H1 (cell line): ENCODE results near the gene CRB2. TPM values are rescaled to one million over a fixed set of nuclear protein-coding genes. Genes with fewer than 3 reads are reported as not detected.

Experiments used
- CTCF ChIA-PET: fragments of 300-600 bp; sonication (Branson Sonifier 250); formaldehyde crosslinking; loops from one replicate; lab custom pipeline; 2021; ENCODE audit not compliant: partially characterized antibody; lab: Charles Lee
- POLR2A ChIA-PET: fragments of 300-600 bp; sonication (Branson Sonifier 250); formaldehyde crosslinking; loops from one replicate; lab custom pipeline; 2021; ENCODE audit warnings: inconsistent platforms; ENCODE audit not compliant: partially characterized antibody; lab: Charles Lee
- DNase-seq, 2 experiments: peaks; one replicate each; pipeline versions ENCODE4 v3.0.0 to v3.0.0-alpha.2; 2010 to 2022; ENCODE audit warnings: low spot score in 2 of 2, low read depth in 1 of 2, mixed read lengths in 1 of 2
- FAIRE-seq: peaks from 2 replicates; lab custom pipeline; 2011; peaks lifted over from hg19 to GRCh38; lab: Jason Lieb, UNC
- H2AFZ ChIP-seq: 2 replicates; pipeline ENCODE4 v1.8.1; 2012; ENCODE audit warnings: low read length, inconsistent platforms
- H2AK5ac ChIP-seq: 2 replicates; pipeline ENCODE4 v1.6.1; 2013; ENCODE audit warnings: low read depth, low read length
- H2BK120ac ChIP-seq: replicated peaks from 2 replicates; pipeline ENCODE3; 2013; ENCODE audit warnings: low read depth, low read length, inconsistent platforms
- H2BK12ac ChIP-seq: 2 replicates; pipeline ENCODE4 v1.6.1; 2013; ENCODE audit warnings: low read depth, low read length
- H2BK15ac ChIP-seq: 2 replicates; pipeline ENCODE4 v1.6.1; 2013; ENCODE audit warnings: low read length
- H2BK20ac ChIP-seq: 2 replicates; pipeline ENCODE4 v1.6.1; 2013; ENCODE audit warnings: low read length
- H2BK5ac ChIP-seq: 2 replicates; pipeline ENCODE4 v1.6.1; 2013; ENCODE audit warnings: low read depth, low read length
- H3K14ac ChIP-seq: 2 replicates; pipeline ENCODE4 v1.6.1; 2013; ENCODE audit warnings: inconsistent platforms; ENCODE audit not compliant: insufficient read length
- H3K18ac ChIP-seq: 2 replicates; pipeline ENCODE4 v1.6.1; 2013; ENCODE audit warnings: low read length; ENCODE audit errors: extremely low read depth
- H3K23ac ChIP-seq: 2 replicates; pipeline ENCODE4 v1.6.1; 2013; ENCODE audit warnings: inconsistent platforms; ENCODE audit not compliant: insufficient read length
- H3K23me2 ChIP-seq: 2 replicates; pipeline ENCODE4 v1.6.1; 2013; ENCODE audit warnings: low read depth, low read length
- H3K27ac ChIP-seq: 2 replicates; pipeline ENCODE4 v1.6.1; 2011; ENCODE audit warnings: low read depth, low read length, inconsistent platforms
- H3K27me3 ChIP-seq, 4 experiments: replicated peaks in 1 of 4; 1 replicate in 1 of 4; 2 replicates in 3 of 4; pipeline versions ENCODE4 v1.6.1 to v1.8.1; 2011 to 2013; ENCODE audit warnings: low read length in 3 of 4, mild to moderate bottlenecking in 3 of 4, inconsistent platforms in 2 of 4, mixed read lengths in 2 of 4, moderate library complexity in 1 of 4; ENCODE audit not compliant: control insufficient read depth in 3 of 4, insufficient read depth in 3 of 4; ENCODE audit errors: extremely low read depth in 1 of 4
- H3K36me3 ChIP-seq, 4 experiments: 2 replicates each; pipeline versions ENCODE4 v1.6.1 to v1.8.1; 2011 to 2013; ENCODE audit warnings: mild to moderate bottlenecking in 4 of 4, low read length in 3 of 4, moderate library complexity in 2 of 4, control low read depth in 1 of 4, inconsistent platforms in 1 of 4; ENCODE audit not compliant: insufficient read depth in 4 of 4, control insufficient read depth in 2 of 4
- H3K4ac ChIP-seq: replicated peaks from 2 replicates; pipeline ENCODE3; 2013; ENCODE audit warnings: low read length, low read depth, mixed read lengths, inconsistent platforms; ENCODE audit not compliant: insufficient read length
- H3K4me1 ChIP-seq, 4 experiments: replicated peaks in 1 of 4; 1 replicate in 1 of 4; 2 replicates in 3 of 4; pipeline versions ENCODE4 v1.6.1 to v1.8.1; 2011 to 2013; ENCODE audit warnings: low read length in 3 of 4, inconsistent platforms in 2 of 4, mixed read lengths in 1 of 4; ENCODE audit not compliant: insufficient read depth in 4 of 4, control insufficient read depth in 3 of 4
- H3K4me2 ChIP-seq, 2 experiments: 2 replicates each; pipeline versions ENCODE4 v1.6.1 to v1.8.1; 2011 to 2013; ENCODE audit warnings: low read depth in 2 of 2, low read length in 2 of 2, control low read depth in 1 of 2, inconsistent platforms in 1 of 2, mild to moderate bottlenecking in 1 of 2; ENCODE audit not compliant: insufficient read depth in 1 of 2
- H3K4me3 ChIP-seq, 4 experiments: fragments of 200-600, 300-600 bp in 1 of 4; sonication (generic), shearing (Covaris generic), sonication (Bioruptor Twin) in 1 of 4; 2 replicates each; pipeline versions ENCODE4 v1.5.1 to v1.8.1; 2011 to 2016; ENCODE audit warnings: low read length in 4 of 4, low read depth in 3 of 4, control low read depth in 2 of 4, inconsistent platforms in 2 of 4, mild to moderate bottlenecking in 2 of 4, mixed read lengths in 1 of 4, moderate library complexity in 1 of 4; ENCODE audit not compliant: insufficient read depth in 2 of 4; ENCODE audit errors: extremely low read depth in 1 of 4
- H3K56ac ChIP-seq: replicated peaks from 2 replicates; pipeline ENCODE3; 2013; ENCODE audit warnings: low read depth, mild to moderate bottlenecking, mixed read lengths, low read length, inconsistent platforms; ENCODE audit not compliant: insufficient read length
- H3K79me1 ChIP-seq: 2 replicates; pipeline ENCODE4 v1.6.1; 2013; ENCODE audit warnings: low read depth, low read length, control low read depth
- H3K79me2 ChIP-seq, 2 experiments: 2 replicates each; pipeline versions ENCODE4 v1.6.1 to v1.8.1; 2012 to 2013; ENCODE audit warnings: low read length in 2 of 2, mild to moderate bottlenecking in 2 of 2, inconsistent platforms in 1 of 2; ENCODE audit not compliant: insufficient read depth in 2 of 2, control insufficient read depth in 1 of 2
- H3K9ac ChIP-seq, 4 experiments: replicated peaks in 1 of 4; 1 replicate in 1 of 4; 2 replicates in 3 of 4; pipeline versions ENCODE4 v1.6.1 to v1.8.1; 2011 to 2013; ENCODE audit warnings: low read depth in 3 of 4, low read length in 3 of 4, control low read depth in 2 of 4, mild to moderate bottlenecking in 2 of 4, moderate library complexity in 2 of 4, inconsistent platforms in 1 of 4; ENCODE audit errors: extremely low read depth in 1 of 4
- H3K9me3 ChIP-seq, 2 experiments: 2 replicates each; pipeline versions ENCODE4 v1.6.1 to v1.8.1; 2012 to 2013; ENCODE audit warnings: mild to moderate bottlenecking in 2 of 2, moderate library complexity in 2 of 2, control low read depth in 1 of 2, inconsistent platforms in 1 of 2, low read depth in 1 of 2, low read length in 1 of 2, mixed read lengths in 1 of 2; ENCODE audit not compliant: insufficient read depth in 2 of 2
- H4K20me1 ChIP-seq, 2 experiments: replicated peaks in 1 of 2; 2 replicates each; pipeline versions ENCODE3 to v1.8.1; 2011 to 2013; ENCODE audit warnings: inconsistent platforms in 2 of 2, low read length in 2 of 2, mild to moderate bottlenecking in 1 of 2; ENCODE audit not compliant: insufficient read depth in 2 of 2, control insufficient read depth in 1 of 2
- H4K5ac ChIP-seq: 2 replicates; pipeline ENCODE4 v1.6.1; 2013; ENCODE audit warnings: low read length, low read depth, mixed read lengths, inconsistent platforms; ENCODE audit not compliant: insufficient read length
- H4K8ac ChIP-seq: 2 replicates; pipeline ENCODE4 v1.8.0; 2013; ENCODE audit warnings: mild to moderate bottlenecking, moderate library complexity, low read length, inconsistent platforms; ENCODE audit not compliant: insufficient read depth; ENCODE audit errors: extremely low read depth
- H4K91ac ChIP-seq: replicated peaks from 2 replicates; pipeline ENCODE3; 2013; ENCODE audit warnings: low read length, mixed read lengths, inconsistent platforms; ENCODE audit not compliant: insufficient read length
- POU5F1 ChIP-seq: IDR thresholded peaks from 2 replicates; pipeline ENCODE4 v1.6.1; 2011; ENCODE audit warnings: low read depth, mild to moderate bottlenecking, low read length, moderate library complexity
- SIRT6 ChIP-seq: IDR thresholded peaks from one replicate; pipeline ENCODE4 v1.7.1; 2012; ENCODE audit warnings: low read length, inconsistent platforms
- WGBS, 2 experiments: shearing (Covaris generic) in 1 of 2; methylation state at CpG; one replicate each; pipeline versions ENCODE4 v1.1.6 to v1.1.7; 2013 to 2015; ENCODE audit warnings: low lambda C conversion rate in 2 of 2, mixed read lengths in 2 of 2, inconsistent platforms in 1 of 2, low coverage in 1 of 2, missing lambda C conversion rate in 1 of 2; ENCODE audit not compliant: insufficient replicate concordance in 2 of 2, insufficient coverage in 1 of 2, insufficient read length in 1 of 2; ENCODE audit errors: extremely low coverage in 1 of 2, missing lambda C conversion rate in 1 of 2; 5-methylcytosine and 5-hydroxymethylcytosine counted together
- polyA plus RNA-seq, 7 experiments: library from polyadenylated mRNA; depleted of rRNA in 3 of 7; stranded (reverse) in 5 of 7; unstranded in 2 of 7; fragments of >200 nt in 5 of 7; fragments of 200-250 nt in 2 of 7; gene quantifications; 1 replicate in 5 of 7; 2 replicates in 1 of 7; 4 replicates in 1 of 7; pipeline versions ENCODE4 v1.2.1 to v1.2.3, GENCODE V29; 2011 to 2013; ENCODE audit warnings: missing spikeins in 2 of 7, mixed read lengths in 2 of 7
- total RNA-seq: library from RNA; stranded (reverse); fragmentation: NEBNext Ultra II Directional; extraction: Animal tissue kit (Norgen Biotek cat#: 25700); gene quantifications from 2 replicates; pipeline ENCODE4 v1.2.1, GENCODE V29; 2021
- TF ChIP-seq, protein P1 (sequence below): IDR thresholded peaks from 2 replicates; pipeline ENCODE4 v1.6.1; 2012; ENCODE audit warnings: low read length, inconsistent platforms
- TF ChIP-seq, protein P2 (sequence below), 3 experiments: IDR thresholded peaks; 1 replicate in 2 of 3; 2 replicates in 1 of 3; pipeline versions ENCODE4 v1.5.1 to v1.6.1; 2011; ENCODE audit warnings: low read length in 3 of 3, mild to moderate bottlenecking in 3 of 3, inconsistent platforms in 2 of 3, low read depth in 1 of 3, moderate library complexity in 1 of 3; ENCODE audit not compliant: insufficient read depth in 1 of 3; ENCODE audit errors: control extremely low read depth in 1 of 3

Gene CRB2
- total and polyA plus RNA-seq, 2 of the 8 experiments (the other 6 are each of a cell fraction or from before 2014, with no cell fraction given): 4.0 to 8.4 TPM

DNA sequence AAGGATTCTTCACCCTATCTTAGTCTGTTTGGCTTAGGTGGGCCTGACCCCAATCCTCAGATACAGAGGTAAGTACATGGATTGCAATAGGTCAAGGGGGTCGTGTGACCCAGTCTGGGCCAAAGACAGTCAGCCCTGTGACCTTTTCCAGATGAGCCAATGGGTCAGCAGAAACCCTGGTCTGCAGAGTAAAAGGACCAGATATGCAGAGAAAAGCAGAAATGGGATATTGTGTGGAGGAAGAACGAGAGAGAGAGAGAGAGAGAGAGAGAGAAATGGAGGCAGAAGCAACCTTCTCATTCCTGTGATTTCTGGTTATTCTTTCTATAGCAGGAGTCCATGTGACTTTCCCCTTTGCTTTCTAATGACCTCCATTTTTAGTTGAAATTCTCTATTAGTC, 40.4 kb upstream of the CRB2 start:
- H3K56ac ChIP-seq: no peak overlapping the region
- no peak overlapping the region for H2BK15ac ChIP-seq
- no peak overlapping the region for H2BK20ac ChIP-seq
- no peak overlapping the region for H4K8ac ChIP-seq
- WGBS, 2 experiments: 94% methylated on average over 2 of the region's 2 CpGs; no CpG with 5 or more reads in 1 of the 2 experiments
- no peak overlapping the region for H3K14ac ChIP-seq
- no peak overlapping the region for H3K9ac ChIP-seq
- TF ChIP-seq POU5F1: no peak
- TF ChIP-seq, protein P1, sequence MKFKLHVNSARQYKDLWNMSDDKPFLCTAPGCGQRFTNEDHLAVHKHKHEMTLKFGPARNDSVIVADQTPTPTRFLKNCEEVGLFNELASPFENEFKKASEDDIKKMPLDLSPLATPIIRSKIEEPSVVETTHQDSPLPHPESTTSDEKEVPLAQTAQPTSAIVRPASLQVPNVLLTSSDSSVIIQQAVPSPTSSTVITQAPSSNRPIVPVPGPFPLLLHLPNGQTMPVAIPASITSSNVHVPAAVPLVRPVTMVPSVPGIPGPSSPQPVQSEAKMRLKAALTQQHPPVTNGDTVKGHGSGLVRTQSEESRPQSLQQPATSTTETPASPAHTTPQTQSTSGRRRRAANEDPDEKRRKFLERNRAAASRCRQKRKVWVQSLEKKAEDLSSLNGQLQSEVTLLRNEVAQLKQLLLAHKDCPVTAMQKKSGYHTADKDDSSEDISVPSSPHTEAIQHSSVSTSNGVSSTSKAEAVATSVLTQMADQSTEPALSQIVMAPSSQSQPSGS: no peak
- TF ChIP-seq SIRT6: no peak
- TF ChIP-seq, protein P2, sequence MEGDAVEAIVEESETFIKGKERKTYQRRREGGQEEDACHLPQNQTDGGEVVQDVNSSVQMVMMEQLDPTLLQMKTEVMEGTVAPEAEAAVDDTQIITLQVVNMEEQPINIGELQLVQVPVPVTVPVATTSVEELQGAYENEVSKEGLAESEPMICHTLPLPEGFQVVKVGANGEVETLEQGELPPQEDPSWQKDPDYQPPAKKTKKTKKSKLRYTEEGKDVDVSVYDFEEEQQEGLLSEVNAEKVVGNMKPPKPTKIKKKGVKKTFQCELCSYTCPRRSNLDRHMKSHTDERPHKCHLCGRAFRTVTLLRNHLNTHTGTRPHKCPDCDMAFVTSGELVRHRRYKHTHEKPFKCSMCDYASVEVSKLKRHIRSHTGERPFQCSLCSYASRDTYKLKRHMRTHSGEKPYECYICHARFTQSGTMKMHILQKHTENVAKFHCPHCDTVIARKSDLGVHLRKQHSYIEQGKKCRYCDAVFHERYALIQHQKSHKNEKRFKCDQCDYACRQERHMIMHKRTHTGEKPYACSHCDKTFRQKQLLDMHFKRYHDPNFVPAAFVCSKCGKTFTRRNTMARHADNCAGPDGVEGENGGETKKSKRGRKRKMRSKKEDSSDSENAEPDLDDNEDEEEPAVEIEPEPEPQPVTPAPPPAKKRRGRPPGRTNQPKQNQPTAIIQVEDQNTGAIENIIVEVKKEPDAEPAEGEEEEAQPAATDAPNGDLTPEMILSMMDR (IDR thresholded peaks at IDR 0.05; ENCODE audit: control extremely low read depth in 1 of 3, insufficient read depth in 1 of 3, low read depth in 1 of 3, low read length in 3 of 3): no peak
- H3K36me3 ChIP-seq: no peaks in the 10 kb centered on the region
- H3K79me2 ChIP-seq: no peaks in the 10 kb centered on the region
- peaks cover 0 to 5% (median 0%) of the 10 kb centered on the region in 4 experiments; a peak in 2 of 7 replicates for H3K4me1 ChIP-seq
- no peak overlapping the region for H3K18ac ChIP-seq
- H3K27ac ChIP-seq: no peak overlapping the region
- no peak overlapping the region for H2AFZ ChIP-seq
- no peak overlapping the region for H4K5ac ChIP-seq
- no peaks in the 10 kb centered on the region for H3K9me3 ChIP-seq
- H2BK120ac ChIP-seq: no peak overlapping the region
- H4K20me1 ChIP-seq: no peaks in the 10 kb centered on the region
- no peaks in the 10 kb centered on the region; the same call in 1 of the 2 replicates for H3K23me2 ChIP-seq
- POLR2A ChIA-PET: no interaction called here
- no peak overlapping the region for H3K4ac ChIP-seq
- H3K79me1 ChIP-seq: no peaks in the 10 kb centered on the region
- FAIRE-seq: no peak
- CTCF ChIA-PET: interaction anchor here (1.0 to 1.7 kb wide), 2 partner anchors 12 to 186 kb away, joined by 3 read pairs; no protein-coding TSS in a partner anchor
- H3K4me2 ChIP-seq: no peak overlapping the region
- H4K91ac ChIP-seq: no peak overlapping the region
- H2BK5ac ChIP-seq: no peak overlapping the region
- H2AK5ac ChIP-seq: no peak overlapping the region
- no peak overlapping the region for H3K4me3 ChIP-seq
- H2BK12ac ChIP-seq: no peak overlapping the region
- no peaks in the 10 kb centered on the region; a peak in 1 of 7 replicates for H3K27me3 ChIP-seq
- H3K23ac ChIP-seq: no peak overlapping the region
- no peak for DNase-seq
